NCI-H2029 treated with DMSO at 0.1 percent for 48 hours (cell line): ENCODE data around the gene GJA1.

ENCODE experiments used
- DNase-seq: peaks from one replicate; lab custom pipeline; 2025; lab: John Stamatoyannopoulos, UW

GJA1 gene

DNA sequence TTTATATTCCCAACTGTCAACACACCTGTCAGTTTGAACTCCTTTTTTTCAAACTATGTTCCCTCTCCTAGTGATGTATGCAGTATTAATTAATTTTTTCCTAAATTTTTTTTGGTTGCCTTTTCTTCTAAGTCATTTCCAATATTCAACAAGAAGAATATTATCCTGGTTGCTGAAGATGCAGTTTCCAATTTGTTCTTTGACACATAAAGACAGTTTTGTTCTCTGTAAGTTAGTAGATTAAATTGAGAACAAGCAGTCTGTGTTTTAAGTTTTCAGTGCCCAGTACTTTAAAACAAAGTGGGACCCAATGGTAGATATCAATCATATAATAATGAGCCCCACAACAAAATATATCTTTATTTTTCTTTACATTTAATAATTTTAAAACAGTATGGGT is 47.3 kb downstream of the GJA1 start:
- DNase-seq = no peak

DNA sequence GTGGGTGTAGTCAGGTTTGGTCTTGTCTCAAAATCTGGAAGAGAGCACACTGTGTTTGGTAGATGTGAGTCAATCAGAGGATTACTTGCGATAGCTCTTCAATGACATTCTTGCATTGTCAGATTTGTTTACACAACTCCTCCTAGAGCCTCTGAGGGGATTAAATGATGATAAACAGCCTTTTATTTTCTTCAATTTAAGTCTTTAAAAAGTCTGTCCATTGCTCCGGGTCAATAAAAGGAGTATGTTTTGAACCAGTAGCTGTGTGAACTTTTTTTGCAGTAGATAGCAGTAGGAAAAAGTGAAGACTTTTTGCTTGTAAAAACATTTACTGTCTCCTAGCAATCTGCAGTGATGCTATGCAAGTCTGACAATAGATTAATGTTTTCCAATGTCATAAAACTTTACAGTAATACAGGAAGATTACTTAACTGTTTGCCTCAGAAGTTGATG is 49.9 kb downstream of the GJA1 start:
- no peak for DNase-seq

DNA sequence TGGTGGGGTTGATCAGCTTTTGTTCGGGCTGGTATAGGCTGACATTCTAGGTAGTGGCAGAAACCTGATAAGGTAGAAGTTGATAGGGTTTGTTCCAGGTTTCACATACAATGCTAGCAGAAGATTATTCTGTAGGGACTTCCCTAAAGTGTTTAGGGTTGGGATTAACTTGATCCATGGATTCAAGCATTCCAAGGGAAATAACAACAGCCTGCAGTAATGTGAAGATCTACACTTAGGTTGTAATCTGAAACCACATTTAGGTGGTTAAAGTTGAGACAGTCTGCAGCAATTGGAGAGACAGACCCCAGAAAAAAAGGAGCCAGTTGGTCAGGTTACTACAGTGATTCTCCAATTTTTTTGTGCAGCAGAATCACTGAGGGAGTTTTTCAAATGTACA is 56.1 kb downstream of the GJA1 start:
- no peak for DNase-seq

DNA sequence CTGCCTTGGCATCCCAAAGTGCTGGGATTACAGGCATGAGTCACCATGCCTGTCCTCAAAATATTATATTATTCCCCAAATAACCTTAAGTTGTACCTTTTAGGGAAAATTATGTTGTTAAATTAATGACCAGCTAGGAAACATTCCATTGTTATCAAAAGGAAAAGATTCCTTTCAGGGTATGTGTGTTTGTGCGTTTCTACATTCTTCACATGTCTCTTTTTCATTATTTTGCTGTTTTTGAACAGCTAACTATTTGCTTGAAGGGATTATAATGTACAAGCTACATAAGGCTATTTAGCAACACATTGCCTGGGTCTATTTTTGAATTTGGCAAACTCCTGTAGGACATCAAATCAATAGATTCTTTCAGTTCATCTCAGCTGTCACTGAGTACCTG is 57.1 kb downstream of the GJA1 start:
- DNase-seq = no peak

DNA sequence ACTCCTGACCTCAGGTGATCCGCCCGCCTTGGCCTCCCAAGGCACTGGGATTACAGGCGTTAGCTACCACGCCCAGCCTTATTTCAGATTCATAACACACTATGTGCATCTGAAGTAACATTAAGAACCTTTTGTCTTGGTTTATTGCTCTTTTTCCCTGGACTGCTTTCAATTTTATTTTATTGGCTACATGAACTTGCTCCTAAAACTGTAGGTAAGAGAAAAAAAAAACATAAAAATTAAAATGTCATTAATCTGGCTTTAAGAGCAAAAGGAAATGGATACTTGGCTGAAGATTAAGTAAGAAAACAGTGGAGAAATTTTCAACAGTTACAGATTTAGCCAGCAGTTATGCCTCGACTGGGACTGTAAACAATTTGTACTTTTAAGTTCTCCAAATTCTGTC is 62.5 kb downstream of the GJA1 start:
- no peak for DNase-seq

DNA sequence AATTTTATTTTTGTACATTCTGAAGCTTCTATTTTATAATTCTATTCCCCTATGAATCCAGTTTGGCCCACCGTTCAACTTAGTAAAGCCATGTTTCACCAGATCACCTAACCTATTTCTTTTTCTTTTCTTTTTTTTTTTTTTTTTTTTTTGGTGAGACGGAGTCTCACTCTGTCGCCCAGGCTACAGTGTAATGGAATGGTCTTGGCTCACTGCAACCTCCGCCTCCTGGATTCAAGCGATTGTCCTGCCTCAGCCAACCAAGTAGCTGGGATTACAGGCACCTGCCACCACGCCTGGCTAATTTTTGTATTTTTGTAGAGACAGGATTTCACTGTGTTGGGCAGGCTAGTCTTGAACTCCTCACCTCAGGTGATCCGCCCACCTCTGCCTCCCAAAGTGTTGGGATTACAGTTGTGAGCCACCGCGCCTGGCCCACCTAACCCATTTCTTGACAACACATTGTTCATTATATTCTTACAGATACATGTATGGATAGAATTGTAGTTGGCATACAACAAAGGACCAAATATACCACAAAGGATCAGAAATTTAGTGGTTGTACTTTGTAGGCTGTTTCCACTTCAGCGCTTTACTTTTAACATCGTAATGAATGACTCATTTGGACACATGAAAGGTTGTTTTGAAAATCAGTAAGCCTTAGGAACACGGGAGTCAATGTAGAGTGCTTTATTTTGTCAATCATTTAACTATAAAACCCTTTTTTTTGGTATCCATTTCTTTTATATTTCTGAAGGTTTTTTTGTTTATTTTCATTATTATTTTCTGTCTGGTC is 63.2 kb downstream of the GJA1 start:
- DNase-seq = no peak
